Ishikawa (cell line): Measurements from ENCODE around the gene STK11IP.

ENCODE experiments used
- CEBPB ChIP-seq: IDR thresholded peaks from 2 replicates; pipeline ENCODE4 v1.6.1; 2012
- EP300 ChIP-seq: IDR thresholded peaks from 2 replicates; pipeline ENCODE4 v1.6.1; 2012; ENCODE audit warnings: borderline replicate concordance

- no peak for TF ChIP-seq CEBPB
- no peak for TF ChIP-seq EP300
These were observed 26.7 kb upstream of the STK11IP start for GRCh38 chr2:219570924-219571310.
